Activated CD4-positive, alpha-beta memory T cell treated with anti-CD3 and anti-CD28 coated beads for 36 hours (primary cell): Measurements from ENCODE around the gene PPIH. TPM values are rescaled to one million over a fixed set of nuclear protein-coding genes. Genes with fewer than 3 reads are reported as not detected.
"Not testable (repeated sequence)": the region's sequence is repeated elsewhere in the genome, so short reads cannot be mapped to it uniquely, and the experiment has no call there.

Experiments
- CTCF ChIA-PET: fragments of 350-600 bp; sonication (Branson Sonifier 250); formaldehyde crosslinking; loops from one replicate; lab custom pipeline; 2021; ENCODE audit warnings: antibody characterized with exemption, inconsistent platforms; lab: Charles Lee
- POLR2A ChIA-PET: fragments of 350-600 bp; sonication (Branson Sonifier 250); formaldehyde crosslinking; loops from one replicate; lab custom pipeline; 2021; ENCODE audit warnings: antibody characterized with exemption; lab: Charles Lee
- DNase-seq: peaks from one replicate; pipeline ENCODE4 v3.0.0-alpha.2; 2020
- H3K27ac Mint-ChIP-seq: one replicate; pipeline ENCODE4 v1.8.0; 2021; ENCODE audit warnings: mixed read lengths
- H3K27me3 Mint-ChIP-seq: one replicate; pipeline ENCODE4 v1.8.0; 2021; ENCODE audit warnings: mixed read lengths
- H3K36me3 Mint-ChIP-seq: one replicate; pipeline ENCODE4 v1.8.0; 2021; ENCODE audit warnings: mixed read lengths
- H3K4me1 Mint-ChIP-seq: one replicate; pipeline ENCODE4 v1.8.0; 2021; ENCODE audit warnings: low read depth, mixed read lengths
- H3K4me3 Mint-ChIP-seq: one replicate; pipeline ENCODE4 v1.8.0; 2021; ENCODE audit warnings: mild to moderate bottlenecking, mixed read lengths
- H3K9me3 Mint-ChIP-seq: one replicate; pipeline ENCODE4 v1.8.0; 2021; ENCODE audit warnings: mixed read lengths
- intact Hi-C: fragments of 100-400 bp; cut with micrococcal nuclease; formaldehyde crosslinking; loops from one replicate; pipeline ENCODE4 v1.15.1; 2023
- total RNA-seq, 2 experiments: library from RNA; stranded (reverse); gene quantifications; one replicate each; pipeline ENCODE4 v1.2.3, GENCODE V29; 2021

PPIH gene
- 10 to 100 TPM; 91.0 to 94.0 TPM for total RNA-seq

DNA sequence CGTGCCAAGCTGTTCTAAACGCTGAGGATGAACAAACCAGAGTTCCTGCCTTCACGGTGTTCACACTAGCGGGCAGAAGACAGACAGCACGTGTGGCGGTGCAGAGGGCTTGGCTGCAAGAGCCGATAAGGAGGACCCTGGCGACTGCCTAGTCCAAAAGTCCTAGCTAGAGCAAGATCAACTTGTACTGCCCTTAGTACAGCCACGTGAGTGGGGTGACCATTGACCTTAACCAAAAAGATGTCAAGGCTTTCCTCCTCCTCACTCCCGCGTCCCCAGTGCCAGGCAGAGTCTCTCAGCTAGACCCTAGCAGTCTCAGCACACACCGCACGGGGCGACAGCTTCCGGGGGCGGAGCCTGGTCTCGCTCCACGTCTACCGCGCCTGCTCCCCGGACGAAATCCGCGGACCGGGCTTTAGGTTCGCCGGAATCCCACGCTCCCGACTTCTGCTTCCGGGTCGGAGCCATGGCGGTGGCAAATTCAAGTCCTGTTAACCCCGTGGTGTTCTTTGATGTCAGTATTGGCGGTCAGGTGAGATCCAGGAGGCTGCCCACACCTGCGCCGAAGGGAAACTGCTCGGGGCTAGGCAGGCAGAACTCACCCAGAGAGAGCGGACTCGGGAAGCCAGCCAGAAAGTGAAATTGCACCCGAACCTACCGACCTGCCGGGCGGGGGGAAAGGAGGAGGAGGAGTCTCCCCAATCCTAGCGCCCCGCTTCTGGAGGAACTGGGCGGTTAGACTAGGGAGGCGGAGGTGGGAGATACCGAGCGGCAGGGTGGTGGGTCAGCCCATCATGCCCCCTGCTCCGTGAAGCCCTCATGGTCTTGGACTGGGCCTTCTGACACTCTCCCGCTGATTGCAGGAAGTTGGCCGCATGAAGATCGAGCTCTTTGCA, at the start of gene PPIH:
TSS of gene PPIH (plus strand) at position 443 of the 896 bp plus-strand sequence. CDS start at position 467, 24 bp downstream.
- peak within 1 kb of the TSS; percentile 95 for H3K27ac Mint-ChIP-seq
- intact Hi-C loops: loop anchor here (1.0 to 5.0 kb wide), 4 partner anchors 24 to 195 kb away; partner anchors contain the start of genes C1orf50, CCDC30, P3H1 and YBX1
- peaks cover 27% of the 10 kb centered on the region for H3K36me3 Mint-ChIP-seq
- no peaks in the 10 kb centered on the region for H3K27me3 Mint-ChIP-seq
- CTCF ChIA-PET: interaction anchor here (0.6 to 1.9 kb wide), 9 partner anchors 8 to 415 kb away, joined by 3 to 7 read pairs (median 3); partner anchors contain the start of genes C1orf50, P3H1, YBX1 and ZNF691
- POLR2A ChIA-PET: interaction anchor here (0.9 to 1.8 kb wide), 5 partner anchors 8 to 195 kb away, joined by 3 to 29 read pairs (median 5); partner anchors contain the start of genes C1orf50, CCDC30, P3H1 and YBX1
- H3K4me1 Mint-ChIP-seq: peaks cover 37% of the 10 kb centered on the region
- no peaks in the 10 kb centered on the region for H3K9me3 Mint-ChIP-seq
- peak within 1 kb of the TSS; percentile 98 for H3K4me3 Mint-ChIP-seq
- DNase-seq: peak; percentile 97

DNA sequence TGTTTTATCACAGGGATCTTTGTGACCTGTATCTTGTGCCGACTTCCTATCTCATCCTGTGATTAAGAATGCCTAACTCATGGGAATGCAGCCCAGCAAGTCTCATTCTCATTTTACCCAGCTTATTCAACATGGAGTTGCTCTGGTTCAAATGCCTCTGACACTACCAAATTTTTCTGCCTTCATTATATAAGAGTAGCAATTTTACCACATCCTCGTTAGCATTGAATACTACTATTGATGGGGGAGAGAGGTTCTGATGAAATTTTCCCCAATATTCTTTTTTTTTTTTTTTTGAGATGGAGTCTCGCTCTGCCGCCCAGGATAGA, 44.5 kb upstream of the PPIH start:
- ChIA-PET POLR2A (no interaction called here), CTCF (interaction anchor here (0.6 kb wide), 1 partner anchor 698 kb away, joined by 3 read pairs; no protein-coding TSS in a partner anchor)
- intact Hi-C loops: no loop called here
- no peaks in the 10 kb centered on the region for H3K9me3 Mint-ChIP-seq
- no peak for DNase-seq
- H3K4me1 Mint-ChIP-seq: no peaks in the 10 kb centered on the region
- no peak overlapping the region for H3K4me3 Mint-ChIP-seq
- H3K36me3 Mint-ChIP-seq: no peaks in the 10 kb centered on the region
- H3K27me3 Mint-ChIP-seq: no peaks in the 10 kb centered on the region
- no peak overlapping the region for H3K27ac Mint-ChIP-seq

DNA sequence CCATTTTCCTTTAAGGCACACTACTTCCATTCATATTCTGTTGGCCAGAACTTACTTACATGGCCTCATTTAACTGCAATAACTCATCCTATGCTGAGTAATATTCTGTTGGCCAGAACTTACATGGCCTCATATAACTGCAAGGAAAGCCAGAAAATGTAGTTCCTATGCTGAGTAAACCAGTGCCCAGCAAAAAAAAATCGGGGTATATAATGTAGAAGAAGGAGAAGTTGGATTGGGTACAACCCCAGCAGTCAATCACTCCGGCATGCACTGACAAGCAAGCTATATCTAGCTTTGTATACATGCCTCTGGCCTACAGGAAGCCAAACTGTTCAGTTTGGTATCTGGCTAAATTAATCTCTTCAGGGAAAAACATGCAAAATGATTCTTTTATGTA, 39.4 kb upstream of the PPIH start:
- POLR2A ChIA-PET: no interaction called here
- DNase-seq: no peak
- CTCF ChIA-PET: no interaction called here
- H3K36me3 Mint-ChIP-seq: no peaks in the 10 kb centered on the region
- H3K4me3 Mint-ChIP-seq: no peak overlapping the region
- H3K9me3 Mint-ChIP-seq: no peaks in the 10 kb centered on the region
- H3K27ac Mint-ChIP-seq: no peak overlapping the region
- intact Hi-C loops: no loop called here
- H3K4me1 Mint-ChIP-seq: no peaks in the 10 kb centered on the region
- H3K27me3 Mint-ChIP-seq: no peaks in the 10 kb centered on the region

DNA sequence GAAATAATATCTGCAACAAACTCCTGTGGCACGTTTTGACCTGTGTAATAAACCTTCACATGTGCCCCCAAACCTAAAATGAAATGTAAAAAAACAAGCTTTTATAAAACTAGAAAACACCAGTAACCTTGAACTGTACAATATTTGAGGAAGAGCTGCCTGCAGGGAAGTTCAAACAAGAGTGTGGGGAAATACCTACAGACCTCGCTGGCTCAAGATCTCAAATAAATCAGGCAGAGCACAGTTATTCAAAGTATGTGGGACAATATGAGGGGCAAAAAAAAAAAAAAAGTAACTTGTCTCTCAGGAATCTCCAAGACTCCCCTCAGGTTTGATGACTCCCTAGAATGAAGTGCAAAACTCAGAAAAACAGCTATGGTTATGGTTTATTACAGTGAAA, 37.9 kb upstream of the PPIH start:
- intact Hi-C loops: no loop called here
- no peak for DNase-seq
- no peak overlapping the region for H3K27ac Mint-ChIP-seq
- no peaks in the 10 kb centered on the region for H3K27me3 Mint-ChIP-seq
- H3K36me3 Mint-ChIP-seq: no peaks in the 10 kb centered on the region
- no peak overlapping the region for H3K4me3 Mint-ChIP-seq
- no peaks in the 10 kb centered on the region for H3K4me1 Mint-ChIP-seq
- POLR2A ChIA-PET: no interaction called here
- no peaks in the 10 kb centered on the region for H3K9me3 Mint-ChIP-seq
- CTCF ChIA-PET: interaction anchor here (0.6 kb wide), 1 partner anchor 135 kb away, joined by 3 read pairs; no protein-coding TSS in a partner anchor

DNA sequence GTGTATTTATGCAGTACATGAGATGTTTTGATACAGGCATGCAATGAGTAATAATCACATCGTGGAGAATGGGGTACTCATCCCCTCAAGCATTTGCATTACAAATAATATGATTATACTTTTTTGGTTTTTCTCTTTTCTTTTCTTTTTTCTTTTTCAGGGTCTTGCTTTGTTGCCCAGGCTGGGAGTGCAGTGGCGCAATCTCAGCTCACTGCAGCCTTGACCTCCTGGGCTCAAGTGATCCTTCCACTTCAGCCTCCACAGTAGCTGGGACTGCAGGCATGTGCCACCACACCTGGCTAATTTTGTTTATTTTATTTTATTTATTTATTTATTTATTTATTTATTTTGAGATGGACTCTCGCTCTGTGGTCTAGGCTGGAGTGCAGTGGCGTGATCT, 37.0 kb upstream of the PPIH start:
- H3K36me3 Mint-ChIP-seq, CTCF ChIA-PET, H3K9me3 Mint-ChIP-seq, POLR2A ChIA-PET, H3K27me3 Mint-ChIP-seq, H3K27ac Mint-ChIP-seq, H3K4me3 Mint-ChIP-seq, intact Hi-C loops, DNase-seq, H3K4me1 Mint-ChIP-seq: not testable (repeated sequence)

DNA sequence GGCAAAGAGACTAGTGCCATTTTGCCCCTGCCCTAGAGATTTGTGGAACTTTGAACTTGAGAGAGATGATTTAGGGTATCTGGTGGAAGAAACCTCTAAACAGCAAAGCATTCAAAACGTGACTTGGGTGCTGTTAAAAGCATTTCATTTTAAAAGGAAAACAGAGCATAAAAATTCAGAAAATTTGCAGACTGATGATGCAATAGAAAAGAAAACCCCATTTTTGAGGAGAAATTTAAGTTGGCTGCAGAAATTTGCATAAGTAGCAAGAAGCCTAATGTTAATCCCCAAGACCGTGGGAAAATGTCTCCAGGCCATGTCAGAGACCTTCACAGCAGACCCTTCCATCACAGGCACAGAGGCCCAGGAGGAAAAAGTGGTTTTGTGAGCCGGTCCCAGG, 31.0 kb upstream of the PPIH start:
- H3K9me3 Mint-ChIP-seq, DNase-seq, H3K4me1 Mint-ChIP-seq, POLR2A ChIA-PET, H3K4me3 Mint-ChIP-seq, H3K27me3 Mint-ChIP-seq, H3K27ac Mint-ChIP-seq, H3K36me3 Mint-ChIP-seq, intact Hi-C loops: not testable (repeated sequence)
- CTCF ChIA-PET: interaction anchor here (0.8 kb wide), 1 partner anchor 1626 kb away, joined by 3 read pairs; no protein-coding TSS in a partner anchor

DNA sequence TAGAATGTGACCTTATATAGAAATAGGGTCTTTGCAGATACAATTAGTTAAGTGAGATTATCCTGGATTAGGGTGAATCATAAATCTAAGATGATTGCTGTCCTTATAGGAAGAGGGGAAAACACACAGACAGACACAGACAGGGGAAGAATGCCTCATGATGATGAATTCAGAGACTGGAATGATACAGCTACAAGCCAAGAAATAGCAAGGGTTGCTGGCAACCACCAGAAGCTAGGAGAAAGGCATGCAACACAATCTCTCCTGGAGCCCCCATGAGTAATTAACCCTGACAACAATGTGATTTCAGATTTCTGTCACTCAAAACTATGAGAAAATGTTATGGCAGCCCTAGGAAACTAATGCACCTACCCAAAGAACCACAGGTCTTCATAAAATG, 19.1 kb upstream of the PPIH start:
- intact Hi-C loops: no loop called here
- Mint-ChIP-seq H3K4me3 (no peak overlapping the region), H3K9me3 (no peaks in the 10 kb centered on the region), H3K36me3 (no peaks in the 10 kb centered on the region), H3K27me3 (no peaks in the 10 kb centered on the region), H3K4me1 (no peaks in the 10 kb centered on the region), H3K27ac (no peak overlapping the region)
- DNase-seq: no peak
- POLR2A ChIA-PET: interaction anchor here (0.6 kb wide), 1 partner anchor 120 kb away, joined by 3 read pairs; no protein-coding TSS in a partner anchor
- CTCF ChIA-PET: interaction anchor here (0.8 kb wide), 1 partner anchor 19 kb away, joined by 4 read pairs; no protein-coding TSS in a partner anchor

DNA sequence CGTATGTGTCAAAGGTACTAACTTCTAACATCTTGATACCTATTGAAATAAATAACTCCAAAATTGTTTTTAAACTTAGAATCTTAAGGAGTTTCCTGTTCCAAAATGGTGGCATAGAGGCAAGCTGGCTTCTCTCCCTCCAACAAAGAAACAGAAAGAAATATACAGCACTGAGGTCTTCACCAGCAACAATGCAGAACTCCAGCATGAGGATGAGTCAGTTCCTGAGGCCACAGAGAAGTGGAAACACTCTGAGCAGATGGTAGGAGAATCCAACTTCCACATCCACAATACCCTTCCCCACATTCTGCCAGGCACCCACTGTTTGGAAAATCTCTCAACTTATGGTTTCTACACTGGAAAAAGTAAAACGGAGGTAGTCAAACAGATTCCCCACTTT, 12.2 kb upstream of the PPIH start:
- Mint-ChIP-seq H3K9me3 (peaks cover 11% of the 10 kb centered on the region), H3K4me1 (no peaks in the 10 kb centered on the region), H3K36me3 (peaks cover 17% of the 10 kb centered on the region), H3K4me3 (no peak overlapping the region), H3K27me3 (no peaks in the 10 kb centered on the region), H3K27ac (no peak overlapping the region)
- POLR2A ChIA-PET: no interaction called here
- intact Hi-C loops: no loop called here
- CTCF ChIA-PET: interaction anchor here (1.2 kb wide), 1 partner anchor 45 kb away, joined by 3 read pairs; no protein-coding TSS in a partner anchor
- DNase-seq: no peak

DNA sequence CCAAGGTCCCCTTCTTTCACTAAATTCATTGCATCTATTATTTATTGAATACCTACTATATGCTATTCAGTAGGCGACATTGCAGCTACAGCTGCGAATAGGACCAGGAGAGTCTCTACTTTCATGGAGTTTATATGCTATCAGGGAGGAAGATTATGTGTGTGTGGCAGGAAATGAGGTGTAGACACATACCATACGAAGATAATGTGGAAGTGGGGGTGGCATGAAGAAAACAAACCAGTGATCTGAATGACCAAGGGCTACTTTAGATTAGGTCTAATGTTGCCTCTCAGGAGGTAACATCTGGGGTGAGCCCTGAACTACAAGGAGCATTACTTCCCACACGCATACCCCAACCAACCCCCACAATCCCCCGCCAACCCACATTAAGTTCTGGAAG, 1.0 kb upstream of the PPIH start:
- peak overlapping the region; percentile 95 for H3K27ac Mint-ChIP-seq
- H3K4me3 Mint-ChIP-seq: peak overlapping the region; percentile 98
- H3K27me3 Mint-ChIP-seq: no peaks in the 10 kb centered on the region
- no peaks in the 10 kb centered on the region for H3K9me3 Mint-ChIP-seq
- intact Hi-C loops: loop anchor here (5.0 kb wide), 1 partner anchor 190 kb away; the partner anchor contains the start of gene ZNF691
- POLR2A ChIA-PET: interaction anchor here (1.2 to 1.3 kb wide), 2 partner anchors 9 to 109 kb away, joined by 5 to 8 read pairs; partner anchors contain the start of genes C1orf50 and P3H1
- H3K36me3 Mint-ChIP-seq: peaks cover 22% of the 10 kb centered on the region
- no peak for DNase-seq
- CTCF ChIA-PET: interaction anchor here (0.6 to 1.9 kb wide), 7 partner anchors 19 to 416 kb away, joined by 3 to 7 read pairs (median 3); partner anchors contain the start of genes YBX1 and ZNF691
- H3K4me1 Mint-ChIP-seq: peaks cover 37% of the 10 kb centered on the region

DNA sequence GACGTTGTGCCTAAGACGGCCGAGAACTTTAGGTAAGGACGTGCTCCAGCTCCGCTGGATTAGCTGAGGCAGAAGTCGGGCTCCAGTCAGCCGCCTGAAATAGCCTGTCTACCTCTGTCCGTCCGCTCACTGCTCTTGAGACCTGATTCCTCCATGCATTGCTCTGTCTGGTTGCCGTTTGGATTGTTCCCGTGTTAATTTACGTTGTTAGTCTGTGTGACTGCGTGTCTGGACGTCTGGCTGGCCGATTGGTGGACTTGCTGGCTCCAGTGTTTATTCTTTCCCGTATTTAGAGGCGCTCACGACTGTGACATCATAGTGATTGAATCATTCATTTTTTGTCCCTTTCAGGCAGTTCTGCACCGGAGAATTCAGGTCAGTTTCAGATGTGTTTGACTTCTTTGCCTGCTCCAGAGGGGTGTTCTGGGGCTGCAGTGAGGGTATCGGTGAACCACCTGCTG, 684 bp downstream of the PPIH start:
- DNase-seq: no peak
- H3K36me3 Mint-ChIP-seq: peaks cover 33% of the 10 kb centered on the region
- H3K4me3 Mint-ChIP-seq: peak overlapping the region; percentile 98
- H3K27ac Mint-ChIP-seq: peak overlapping the region; percentile 95
- peaks cover 37% of the 10 kb centered on the region for H3K4me1 Mint-ChIP-seq
- intact Hi-C loops: loop anchor here (1.0 to 5.0 kb wide), 4 partner anchors 23 to 196 kb away; partner anchors contain the start of genes C1orf50, CCDC30, P3H1 and YBX1
- CTCF ChIA-PET: interaction anchor here (1.2 to 1.9 kb wide), 2 partner anchors 23 to 24 kb away, joined by 6 to 7 read pairs; partner anchors contain the start of gene YBX1
- H3K9me3 Mint-ChIP-seq: no peaks in the 10 kb centered on the region
- no peaks in the 10 kb centered on the region for H3K27me3 Mint-ChIP-seq
- POLR2A ChIA-PET: interaction anchor here (1.3 to 1.8 kb wide), 2 partner anchors 24 to 29 kb away, joined by 4 to 29 read pairs; partner anchors contain the start of gene YBX1

DNA sequence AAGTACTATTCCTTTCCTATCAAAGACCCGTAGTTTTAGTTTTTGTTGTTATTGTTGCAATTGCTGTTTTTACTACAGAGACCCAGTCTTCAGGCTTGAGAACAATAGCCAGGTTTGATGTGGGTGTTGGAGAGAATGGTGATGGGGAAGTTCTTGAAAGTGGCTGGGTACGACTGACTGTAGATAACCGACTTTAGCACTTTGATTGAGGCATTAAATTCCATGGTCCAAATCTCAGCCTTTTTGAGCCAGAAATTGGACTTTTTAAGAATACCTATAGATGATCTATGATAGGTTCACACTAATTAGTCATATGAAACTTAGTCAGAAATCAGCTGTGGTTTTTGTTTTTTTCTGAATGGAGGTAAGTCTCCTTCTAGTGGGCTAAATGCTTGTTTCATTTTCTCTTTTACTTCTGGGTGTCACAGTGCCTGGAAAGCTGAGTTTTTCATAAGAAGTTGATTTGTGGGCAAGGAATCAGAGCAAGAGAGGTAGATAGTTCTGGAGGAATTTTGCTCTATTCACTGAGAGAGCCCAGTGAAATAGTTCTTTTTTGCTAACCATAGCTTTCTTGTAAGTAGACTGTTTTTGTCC, 2.8 kb downstream of the PPIH start:
- Mint-ChIP-seq H3K4me1 (peaks cover 37% of the 10 kb centered on the region), H3K9me3 (no peaks in the 10 kb centered on the region), H3K27me3 (no peaks in the 10 kb centered on the region), H3K4me3 (peak overlapping the region; percentile 4), H3K27ac (peak overlapping the region; percentile 71), H3K36me3 (peaks cover 46% of the 10 kb centered on the region)
- intact Hi-C loops: loop anchor here (1.0 kb wide), 1 partner anchor 20 kb away; no protein-coding TSS in a partner anchor
- no peak for DNase-seq
- CTCF ChIA-PET: interaction anchor here (0.5 to 2.2 kb wide), 6 partner anchors 20 to 185 kb away, joined by 3 to 8 read pairs (median 5); partner anchors contain the start of genes YBX1 and ZNF691
- POLR2A ChIA-PET: interaction anchor here (1.0 to 2.6 kb wide), 2 partner anchors 22 to 105 kb away, joined by 5 to 24 read pairs; partner anchors contain the start of genes C1orf50, P3H1 and YBX1
